HG02885 (cell line): ENCODE data around the gene NUP210.
"Not testable (repeated sequence)": the region's sequence is repeated elsewhere in the genome, so short reads cannot be mapped to it uniquely, and the experiment has no call there.

Experiments
- ATAC-seq: cut with Tn5 transposase; IDR thresholded peaks from one replicate; pipeline ENCODE4 v1.9.1; 2021; ENCODE audit warnings: mild to moderate bottlenecking; ENCODE audit not compliant: unreplicated experiment, poor library complexity

Gene NUP210

DNA sequence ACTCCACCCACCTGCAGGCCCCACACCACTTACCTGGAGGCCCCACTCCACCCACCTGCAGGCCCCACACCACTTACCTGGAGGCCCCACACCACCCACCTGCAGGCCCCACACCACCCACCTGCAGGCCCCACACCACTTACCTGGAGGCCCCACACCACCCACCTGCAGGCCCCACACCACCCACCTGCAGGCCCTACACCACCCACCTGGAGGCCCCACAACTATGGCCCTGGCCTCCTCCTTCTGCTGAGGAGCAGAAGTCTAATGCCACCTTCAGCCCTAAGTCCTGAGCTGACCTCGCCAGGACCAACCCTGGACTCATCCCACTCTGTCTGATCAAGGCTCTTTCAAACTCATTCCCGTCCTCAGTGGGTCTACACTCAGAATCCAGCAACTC, 42.4 kb downstream of the NUP210 start:
- not testable (repeated sequence) for ATAC-seq

DNA sequence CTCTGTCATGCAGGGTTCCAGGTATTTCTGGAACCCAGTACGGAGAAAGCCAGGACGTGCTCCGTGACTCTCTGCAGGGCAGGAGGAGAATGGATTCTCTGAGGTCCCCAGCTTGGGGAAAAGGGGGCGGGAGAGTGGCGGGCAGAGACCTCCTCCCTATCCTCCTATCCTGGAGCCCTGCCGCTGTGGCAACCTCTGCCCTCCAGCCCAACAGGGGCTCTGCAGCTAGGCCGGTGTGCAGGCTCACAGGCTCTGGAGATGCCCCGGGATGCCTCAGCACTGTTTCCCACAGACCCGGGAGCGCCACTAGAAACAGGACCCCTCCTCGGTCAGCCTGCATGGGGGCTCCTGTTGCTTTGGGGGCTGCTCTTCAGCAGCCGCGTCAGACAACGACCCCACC, 43.1 kb downstream of the NUP210 start:
- ATAC-seq = no peak

DNA sequence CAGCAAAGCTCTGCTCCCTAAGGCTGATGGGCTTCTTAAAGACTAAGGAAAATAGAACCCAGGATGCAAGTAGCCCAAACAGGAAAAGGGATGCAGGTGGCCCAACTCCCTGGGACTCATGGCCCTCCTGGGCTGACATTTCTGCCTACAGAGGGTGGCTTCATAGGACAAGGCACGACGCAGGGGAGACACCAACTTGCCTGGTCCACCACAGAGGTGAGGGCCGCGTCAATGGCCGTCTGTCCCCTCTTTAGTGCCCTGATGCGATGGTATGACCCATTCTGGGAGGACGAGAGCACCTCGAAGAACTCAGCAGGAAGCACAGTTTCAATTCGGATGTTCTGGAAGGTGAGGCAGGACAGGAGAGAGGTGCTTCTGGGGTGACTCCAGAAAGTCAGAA, 44.0 kb downstream of the NUP210 start:
- no peak for ATAC-seq

DNA sequence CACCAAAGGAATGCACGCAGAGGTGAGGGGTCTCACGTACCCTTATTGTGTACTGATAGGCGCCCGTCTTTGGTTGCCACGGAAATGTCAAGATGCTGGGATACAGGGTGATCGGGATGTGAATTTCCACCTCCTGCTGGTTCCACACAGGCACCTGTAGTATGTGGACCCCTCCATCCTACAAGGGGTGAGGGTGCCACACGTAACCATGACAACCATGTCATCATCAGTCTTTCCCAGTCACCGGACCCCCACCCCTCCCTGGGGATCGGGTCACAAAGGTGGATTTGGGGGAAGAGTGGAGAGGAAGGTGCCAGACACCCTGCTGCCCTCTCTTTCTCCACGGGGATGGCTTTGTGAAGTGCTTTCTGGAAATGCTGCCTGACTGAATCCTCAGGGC, 44.7 kb downstream of the NUP210 start:
- ATAC-seq = no peak

DNA sequence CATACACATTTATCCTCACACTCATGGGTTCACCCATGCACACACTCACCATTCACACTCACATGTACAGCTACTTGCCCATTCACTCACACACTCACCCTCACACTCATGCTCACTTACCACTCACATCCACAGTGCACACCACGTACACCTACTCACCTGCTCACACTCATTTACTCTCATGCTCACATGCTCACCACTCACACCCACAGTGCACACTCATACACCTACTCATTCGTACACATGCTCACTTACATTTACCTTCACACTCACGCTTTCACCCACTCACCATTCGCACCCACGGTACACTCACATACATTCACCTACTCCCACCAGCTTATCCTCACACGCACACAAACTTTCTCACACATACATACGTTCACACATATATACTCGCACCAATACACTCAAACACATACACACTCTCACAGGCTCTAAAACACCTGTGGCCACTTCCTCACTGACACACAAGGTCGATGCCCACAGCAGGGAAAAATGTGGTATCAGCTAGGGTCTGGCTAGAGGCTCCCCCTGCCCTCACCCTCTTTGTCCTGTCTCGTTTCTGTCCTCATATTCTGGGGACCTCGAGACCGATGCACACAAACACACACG, 46.0 kb downstream of the NUP210 start:
- ATAC-seq = no peak

DNA sequence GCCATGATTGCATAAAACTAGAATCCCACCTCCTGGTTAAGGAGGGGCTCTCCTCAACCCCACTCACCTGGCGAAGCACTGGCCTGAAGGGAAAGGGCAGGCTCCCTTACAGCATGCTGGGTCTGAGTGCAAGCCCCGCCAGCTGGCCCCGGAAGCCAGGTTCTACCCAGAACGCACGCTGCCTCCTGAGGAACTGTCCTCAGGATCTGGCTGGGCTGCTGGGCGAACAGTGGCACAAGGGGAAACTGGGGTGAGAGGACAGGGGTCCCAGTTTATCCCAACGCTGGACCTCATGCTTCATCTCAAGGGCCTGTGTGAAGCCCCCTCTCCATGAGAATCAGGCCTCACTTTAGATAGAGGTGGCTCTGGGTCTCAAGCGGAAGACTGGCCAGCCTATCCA, 47.5 kb downstream of the NUP210 start:
- ATAC-seq = no peak

DNA sequence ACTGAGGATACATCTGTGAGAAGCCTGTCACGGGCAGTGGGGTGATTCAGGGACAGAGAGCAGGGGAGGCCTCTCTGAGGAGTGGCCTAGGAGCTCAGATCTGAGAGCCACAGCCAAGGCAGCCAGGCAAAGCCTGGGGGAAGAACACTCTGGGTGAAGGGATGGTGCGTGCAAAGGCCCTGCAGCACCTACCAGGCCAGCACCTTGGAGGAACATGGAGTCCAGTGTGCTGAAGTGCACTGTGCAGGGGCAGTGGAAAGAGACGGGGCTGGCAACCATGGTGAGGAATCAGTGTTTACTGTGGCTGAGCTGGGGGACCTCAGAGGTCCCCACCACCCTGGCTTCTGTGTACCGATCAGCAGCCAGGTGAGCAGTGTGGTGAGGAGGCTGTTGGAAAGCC, 48.0 kb downstream of the NUP210 start:
- ATAC-seq = no peak

DNA sequence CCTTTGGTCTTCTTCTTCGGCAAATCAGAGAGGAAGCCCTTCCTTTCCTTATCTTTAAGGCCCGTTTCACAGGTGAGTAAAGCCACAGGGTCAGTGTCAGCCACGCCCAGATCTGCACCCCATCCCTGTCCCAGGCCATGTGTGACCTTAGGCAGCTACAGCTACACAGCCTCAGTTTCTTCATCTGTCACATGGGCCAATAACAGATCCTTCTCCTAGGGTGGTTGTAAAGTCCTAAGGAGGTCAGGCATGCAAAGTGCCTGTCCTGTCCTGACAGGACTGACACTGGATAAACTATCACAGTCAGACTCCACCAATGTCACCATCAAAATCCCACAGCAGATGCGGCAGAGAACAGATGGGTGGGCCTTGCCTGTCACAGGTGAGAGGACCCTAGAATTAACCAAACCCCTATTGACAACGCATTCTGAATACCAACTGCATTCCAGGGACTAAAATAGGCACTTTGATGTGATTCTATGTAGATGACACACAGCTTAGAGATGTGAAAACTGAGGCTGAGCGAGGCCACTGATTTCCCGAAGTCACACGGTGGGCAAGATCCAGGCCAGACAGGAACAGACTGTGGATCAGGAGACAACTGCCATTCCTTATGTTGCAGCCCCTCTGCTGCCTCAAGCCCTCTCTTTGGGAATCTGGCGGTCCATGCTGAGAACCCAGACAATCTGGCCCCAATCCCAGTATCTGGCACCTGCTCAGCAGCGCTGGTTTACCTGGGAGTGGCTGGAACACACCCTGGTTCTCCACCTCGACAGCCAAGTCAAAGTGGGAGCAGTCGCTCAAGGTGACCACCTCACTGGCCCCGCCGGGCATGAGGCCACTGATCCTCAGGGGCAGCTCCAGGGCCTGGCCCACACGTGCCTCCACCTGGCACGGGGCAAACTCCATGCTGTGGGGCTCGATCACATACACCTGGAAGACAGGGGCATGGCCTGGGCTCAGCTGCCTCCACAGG, 48.7 kb downstream of the NUP210 start:
- ATAC-seq = no peak

DNA sequence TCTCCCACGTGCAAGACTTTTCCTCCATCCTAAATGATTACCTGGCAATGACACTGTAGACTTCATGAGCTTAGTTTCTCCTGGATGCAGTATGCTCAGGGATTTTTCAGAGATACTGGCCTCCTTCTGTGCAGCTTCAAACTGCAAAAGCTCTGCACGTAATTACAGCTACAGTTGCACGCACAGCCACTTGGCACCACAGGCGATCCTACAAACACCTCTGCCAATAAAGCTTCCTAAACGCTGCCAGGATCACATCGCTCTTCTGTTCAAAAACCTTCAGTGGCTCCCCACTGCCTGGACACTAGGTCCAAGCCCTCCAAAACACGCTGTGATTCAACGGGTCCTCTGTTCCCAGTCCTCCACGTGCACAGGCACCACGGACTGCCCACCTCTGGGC, 49.5 kb downstream of the NUP210 start:
- ATAC-seq = no peak

DNA sequence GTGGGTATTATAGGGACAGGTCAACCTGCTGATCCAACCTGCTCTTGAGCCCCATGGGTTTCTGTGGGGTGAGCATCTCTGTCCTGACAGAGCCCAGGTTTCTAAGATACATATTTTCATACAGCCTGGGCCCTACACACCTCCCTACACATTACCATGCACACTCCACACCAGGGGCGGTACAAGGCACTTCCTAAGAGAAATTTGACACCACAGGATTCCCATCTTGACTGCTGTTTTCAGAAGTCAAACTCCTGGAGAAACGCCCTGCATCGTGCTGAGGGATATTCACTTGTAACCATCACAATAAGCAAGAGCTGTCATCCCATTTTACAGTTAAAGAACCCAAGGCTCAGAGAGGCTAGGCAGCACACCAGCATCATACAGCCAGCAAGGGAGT, 50.1 kb downstream of the NUP210 start:
- ATAC-seq = no peak

DNA sequence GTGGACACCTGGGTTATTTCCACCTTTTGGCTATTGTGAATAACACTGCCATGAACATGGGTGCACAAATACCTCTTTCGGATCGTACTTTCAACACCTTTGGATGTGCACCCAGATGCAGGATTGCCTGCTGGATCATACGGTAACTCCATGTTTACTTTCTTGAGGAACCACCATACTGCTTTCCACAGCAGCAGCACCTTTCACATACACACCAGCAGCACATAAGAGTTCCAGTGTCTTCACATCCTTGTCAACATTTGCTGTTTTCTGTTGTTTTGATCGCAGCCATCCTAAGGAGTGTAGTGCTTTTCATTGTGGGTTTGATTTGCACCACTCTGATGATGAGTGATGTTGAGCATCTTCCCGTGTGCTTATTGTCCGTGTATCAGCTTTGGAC, 51.3 kb downstream of the NUP210 start:
- no peak for ATAC-seq

DNA sequence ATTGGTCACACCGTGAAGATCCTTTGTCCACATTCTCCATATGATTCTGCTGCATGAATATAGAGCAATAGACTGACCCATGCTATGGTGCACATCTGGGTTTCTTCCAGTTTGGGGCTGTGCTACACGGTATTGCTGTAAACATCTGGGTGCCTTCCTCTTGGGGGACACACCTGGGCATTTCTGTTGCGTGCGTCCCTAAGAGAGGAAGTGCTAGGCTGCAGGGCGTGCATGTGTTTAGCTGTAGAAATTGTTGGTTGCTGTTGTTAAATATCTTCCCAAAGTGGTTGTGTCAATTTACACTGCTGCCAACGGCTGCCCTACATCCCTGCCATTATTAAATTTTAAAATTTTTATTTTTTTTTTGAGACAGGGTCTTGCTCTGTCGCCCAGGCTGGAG, 52.4 kb downstream of the NUP210 start:
- ATAC-seq = no peak

DNA sequence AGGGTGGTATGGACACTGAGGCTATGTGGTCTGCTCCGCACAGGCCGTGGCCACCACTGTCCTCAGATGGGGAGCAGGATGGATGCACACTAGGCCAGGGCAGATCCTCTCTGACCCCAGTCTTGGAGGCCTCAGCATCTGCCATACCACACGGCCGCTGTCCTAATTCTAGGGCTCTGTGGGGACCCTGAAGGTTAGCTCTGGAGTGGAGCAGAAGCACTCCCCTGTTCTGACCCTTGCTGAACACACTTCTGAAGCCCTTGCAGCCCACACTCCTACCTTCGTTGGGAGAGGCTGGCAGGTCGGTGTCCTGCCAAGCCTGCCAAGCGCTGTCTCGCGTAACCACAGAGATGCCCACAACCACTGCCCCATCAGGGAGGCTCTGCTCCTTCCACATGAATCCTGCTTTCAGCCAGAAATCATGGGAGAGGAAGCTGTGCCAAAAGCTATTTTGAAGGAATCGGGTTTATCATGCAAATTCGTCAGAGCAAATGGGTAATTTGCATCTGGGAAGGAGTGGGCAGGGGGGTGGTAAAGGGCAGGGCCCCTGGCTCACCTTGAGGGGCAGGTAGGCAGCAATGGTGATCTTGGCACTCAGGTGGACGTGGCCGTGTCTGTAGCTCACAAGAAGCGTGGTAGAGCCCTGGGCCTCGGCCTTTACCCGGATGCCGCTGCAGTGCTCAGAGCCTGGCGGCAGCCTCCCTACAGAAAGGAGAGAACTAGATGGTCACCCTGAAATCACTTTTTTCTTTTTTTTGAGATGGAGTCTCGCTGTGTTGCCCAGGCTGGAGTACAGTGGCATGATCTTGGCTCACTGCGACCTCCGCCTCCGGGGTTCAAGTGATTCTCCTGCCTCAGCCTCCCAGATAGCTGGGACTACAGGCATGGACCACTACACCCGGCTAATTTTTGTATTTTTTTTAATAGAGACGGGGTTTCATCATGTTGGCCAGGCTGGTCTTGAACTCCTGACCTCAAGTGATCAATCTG, 54.4 kb downstream of the NUP210 start:
- ATAC-seq = no peak

DNA sequence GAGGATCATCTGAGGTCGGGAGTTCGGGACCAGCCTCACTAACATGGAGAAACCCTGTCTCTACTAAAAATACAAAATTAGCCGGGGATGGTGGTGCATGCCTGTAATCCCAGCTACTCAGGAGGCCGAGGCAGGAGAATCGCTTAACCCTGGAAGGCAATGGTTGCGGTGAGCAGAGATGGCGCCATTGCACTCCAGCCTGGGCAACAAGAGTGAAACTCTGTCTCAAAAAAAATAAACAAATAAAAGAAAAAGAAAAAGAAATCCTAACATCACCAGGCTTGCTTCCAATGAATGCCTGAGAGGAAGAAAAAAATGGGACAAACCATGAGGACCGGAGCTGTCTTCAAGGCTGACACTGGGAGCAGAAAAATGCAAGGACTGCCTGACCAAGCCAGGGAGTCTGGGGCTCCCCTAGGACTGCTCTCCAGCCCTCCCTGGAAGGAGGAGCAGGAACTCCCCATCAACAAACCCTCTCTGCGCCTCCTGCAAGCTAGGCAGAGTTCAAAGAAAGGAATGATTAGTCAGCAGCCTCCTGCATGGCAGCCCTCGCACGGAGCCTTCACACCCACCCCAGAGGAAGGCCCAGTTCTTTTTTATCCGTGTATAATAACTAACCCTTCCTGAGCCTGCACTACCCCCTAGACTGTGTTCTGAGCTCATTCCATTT, 55.4 kb downstream of the NUP210 start:
- no peak for ATAC-seq

DNA sequence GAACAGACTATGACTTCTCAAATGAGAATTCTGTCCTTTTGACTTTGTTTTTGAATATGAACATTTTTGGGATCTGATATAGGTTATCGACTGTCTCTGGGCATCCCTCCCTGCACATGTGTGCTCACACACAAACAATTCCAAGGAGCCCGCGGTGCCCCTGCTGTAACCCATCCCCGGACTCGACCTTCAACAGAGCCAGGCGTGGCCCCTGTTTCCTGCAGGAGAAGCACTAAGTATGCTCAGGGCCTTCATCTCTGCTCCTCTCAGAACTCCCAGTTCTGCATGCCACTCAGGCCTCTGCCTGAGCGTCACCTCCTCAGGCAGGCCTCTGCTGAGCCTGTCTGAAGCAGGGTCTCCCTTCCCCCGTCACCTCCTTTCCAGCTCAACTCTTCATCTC, 57.6 kb downstream of the NUP210 start:
- no peak for ATAC-seq

DNA sequence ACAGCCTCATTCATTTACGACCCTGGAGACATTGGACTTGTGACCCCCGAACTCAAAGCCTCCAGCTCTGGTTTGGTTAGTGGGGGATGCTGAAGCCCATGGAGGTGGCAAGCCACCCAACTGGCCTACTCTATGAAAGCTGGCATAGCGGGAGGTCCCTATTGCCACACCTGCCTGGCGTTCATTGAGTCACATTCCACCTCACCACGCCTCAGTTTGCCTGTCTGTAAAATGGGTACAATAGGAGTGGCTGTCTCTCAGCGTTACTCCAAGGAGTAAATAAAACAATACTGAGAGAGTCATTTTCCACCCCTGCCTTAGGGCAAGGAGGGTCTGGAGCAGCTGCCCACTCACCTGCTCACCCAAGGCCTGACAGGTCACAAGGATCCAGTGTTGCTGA, 60.2 kb downstream of the NUP210 start:
- ATAC-seq = no peak

DNA sequence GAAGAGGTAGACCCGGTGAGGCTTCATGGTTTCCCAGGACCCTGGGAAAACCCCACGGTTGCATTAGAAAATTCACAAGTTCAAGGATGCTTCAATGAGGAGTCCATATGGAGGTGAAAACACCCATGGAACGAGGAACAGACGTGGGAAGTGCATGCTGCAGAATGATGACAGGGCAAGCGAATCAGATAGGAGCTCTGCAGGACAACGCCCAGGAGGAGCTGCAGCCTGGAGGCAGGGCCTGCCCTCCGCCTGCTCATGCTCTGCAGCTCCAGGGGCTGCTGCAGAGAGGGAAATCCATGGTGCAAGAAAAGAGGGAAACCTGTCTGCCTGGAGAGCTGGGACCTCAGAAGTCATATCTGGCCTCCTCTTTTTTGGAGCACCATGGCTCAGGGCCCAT, 61.5 kb downstream of the NUP210 start:
- ATAC-seq = no peak

DNA sequence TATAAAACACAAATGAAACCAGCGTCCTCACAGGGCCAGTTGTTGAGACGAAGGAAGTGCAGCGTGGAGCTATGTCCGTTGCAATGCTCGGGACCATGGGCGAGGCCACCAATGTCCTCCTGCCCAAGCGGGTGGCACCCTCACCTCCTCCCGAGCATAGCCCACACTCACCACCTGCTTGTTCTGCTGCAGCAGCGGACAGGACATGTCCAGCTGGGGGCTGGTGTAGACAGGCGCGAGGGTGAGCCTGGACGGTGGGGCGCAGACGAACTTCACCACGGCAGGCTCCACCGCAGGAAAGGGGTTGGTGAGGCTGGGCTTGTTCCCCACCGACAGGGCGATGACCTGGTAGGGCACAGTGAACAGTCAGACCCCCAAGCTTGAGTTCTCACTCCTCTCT, 62.1 kb downstream of the NUP210 start:
- ATAC-seq = no peak

DNA sequence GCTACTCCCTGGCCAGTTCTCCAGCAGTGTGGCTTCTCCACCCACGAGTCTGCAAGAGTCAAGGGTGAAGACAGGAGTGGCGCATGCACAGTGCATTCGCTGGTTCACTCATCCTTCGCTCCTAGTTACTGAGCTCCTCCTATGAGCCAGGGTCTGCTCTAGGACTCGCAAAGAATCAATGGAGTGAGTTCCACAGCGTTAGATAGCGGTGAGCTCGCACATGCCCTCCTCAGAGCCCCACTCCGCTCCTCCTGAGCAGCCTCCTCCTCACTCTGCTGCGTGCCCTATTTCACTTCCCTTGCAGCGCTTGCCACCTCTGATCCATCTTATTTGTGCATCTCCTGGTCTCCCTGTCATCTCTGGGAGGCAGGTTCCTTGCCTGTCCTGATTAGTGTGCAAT, 63.0 kb downstream of the NUP210 start:
- ATAC-seq = no peak

DNA sequence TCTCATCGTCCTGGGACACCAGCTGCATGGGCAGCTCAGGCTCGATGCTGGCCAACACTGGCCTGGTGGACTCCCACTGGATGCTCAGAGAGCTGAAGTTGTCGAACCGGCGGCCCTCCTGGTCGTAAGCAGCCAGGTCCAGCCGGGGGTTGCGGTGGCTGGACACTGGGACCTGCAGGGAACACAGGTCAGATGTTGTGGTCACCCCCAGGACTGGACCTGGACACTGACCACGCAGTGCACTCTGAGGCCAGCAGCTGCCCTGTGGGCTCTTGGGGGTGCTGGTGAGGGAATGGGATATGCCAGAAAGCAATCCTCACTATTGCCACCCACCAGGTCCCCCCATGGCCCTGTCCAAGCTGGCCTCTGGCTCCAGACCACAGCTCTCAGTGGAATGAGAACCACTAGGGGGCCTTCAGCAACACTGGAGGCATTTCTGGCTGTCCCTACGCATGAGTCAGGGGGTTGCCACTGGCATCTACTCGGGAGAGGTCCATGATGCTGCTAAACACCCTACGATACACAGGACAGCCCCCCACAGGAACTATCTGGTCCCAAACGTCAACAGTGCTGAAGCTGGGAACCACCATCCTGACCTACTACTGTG, 66.1 kb downstream of the NUP210 start:
- no peak for ATAC-seq
